ENCODE measurements around the gene MARCHF6. TPM values are rescaled to one million over a fixed set of nuclear protein-coding genes. Genes with fewer than 3 reads are reported as not detected.
"Not testable (repeated sequence)": the region's sequence is repeated elsewhere in the genome, so short reads cannot be mapped to it uniquely, and the experiment has no call there.

MARCHF6 gene
- total RNA-seq, 4 donors from 2014 or later = 76.5 to 121 (median 92.9) TPM

DNA sequence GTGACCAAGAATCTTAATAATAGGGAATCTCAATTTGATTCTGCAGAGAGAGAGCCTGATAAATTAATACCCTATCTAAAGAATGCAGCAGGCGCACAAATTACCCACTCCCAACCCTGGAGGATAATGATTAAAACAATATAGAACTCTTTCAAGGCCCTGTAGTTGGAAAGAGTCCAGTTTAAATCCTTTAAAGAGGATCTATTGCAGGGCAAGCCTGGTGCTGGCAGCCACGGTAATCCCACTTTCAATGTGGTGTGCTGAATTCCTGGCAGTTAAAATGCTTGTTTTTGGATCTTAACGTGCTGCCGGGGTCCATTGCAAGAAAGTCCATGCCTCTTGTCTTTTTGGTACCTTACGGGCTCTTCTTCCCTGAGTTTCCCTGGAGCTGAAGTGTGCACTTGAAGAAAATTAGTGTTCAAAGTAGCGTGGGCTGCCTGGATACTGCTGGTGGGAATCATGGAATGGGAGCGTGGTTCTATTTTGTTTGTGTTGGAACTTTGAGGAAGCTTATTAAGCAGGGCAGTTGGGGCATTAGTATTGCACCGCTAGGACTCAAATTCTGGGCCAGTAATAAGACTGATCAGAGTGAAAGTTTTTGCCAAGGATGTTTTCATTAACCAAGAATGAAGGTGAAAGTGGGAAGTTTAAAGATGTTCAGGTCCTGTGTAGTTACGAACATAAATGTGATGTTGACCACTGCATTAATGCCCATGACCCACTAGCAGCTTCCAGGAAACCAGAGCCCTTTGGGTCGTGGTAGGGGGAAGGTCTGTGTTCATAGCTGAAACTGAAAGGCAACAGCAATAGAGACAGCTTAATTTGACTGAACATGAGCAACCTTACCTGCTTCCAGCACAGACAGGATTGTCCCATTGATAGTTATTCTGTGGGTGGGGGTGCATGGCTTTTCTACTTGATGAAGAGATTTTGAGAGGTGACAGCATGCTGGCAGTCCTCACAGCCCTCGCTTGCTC is 20.8 kb downstream of the MARCHF6 start:
- no peak for DNase-seq (ENCODE audit: extremely low spot score)
- Histone ChIP-seq H3K9me3 (no peaks in the 10 kb centered on the region), H3K27ac (replicated peaks in 1 of 4) (no peak overlapping the region), H3K36me3 (peaks cover 0 to 14% (median 4%) of the 10 kb centered on the region in 4 donors), H3K4me3 (no peak overlapping the region), H3K27me3 (no peaks in the 10 kb centered on the region), H3K4me1 (peaks cover 47 to 88% (median 86%) of the 10 kb centered on the region in 4 donors)
- no peak for TF ChIP-seq POLR2AphosphoS5 (IDR thresholded peaks at IDR 0.05)
- TF ChIP-seq EP300 (IDR thresholded peaks at IDR 0.05) = no peak
- no peak for TF ChIP-seq POLR2A (IDR thresholded peaks at IDR 0.05; ENCODE audit: low read depth)
- TF ChIP-seq, protein P1, sequence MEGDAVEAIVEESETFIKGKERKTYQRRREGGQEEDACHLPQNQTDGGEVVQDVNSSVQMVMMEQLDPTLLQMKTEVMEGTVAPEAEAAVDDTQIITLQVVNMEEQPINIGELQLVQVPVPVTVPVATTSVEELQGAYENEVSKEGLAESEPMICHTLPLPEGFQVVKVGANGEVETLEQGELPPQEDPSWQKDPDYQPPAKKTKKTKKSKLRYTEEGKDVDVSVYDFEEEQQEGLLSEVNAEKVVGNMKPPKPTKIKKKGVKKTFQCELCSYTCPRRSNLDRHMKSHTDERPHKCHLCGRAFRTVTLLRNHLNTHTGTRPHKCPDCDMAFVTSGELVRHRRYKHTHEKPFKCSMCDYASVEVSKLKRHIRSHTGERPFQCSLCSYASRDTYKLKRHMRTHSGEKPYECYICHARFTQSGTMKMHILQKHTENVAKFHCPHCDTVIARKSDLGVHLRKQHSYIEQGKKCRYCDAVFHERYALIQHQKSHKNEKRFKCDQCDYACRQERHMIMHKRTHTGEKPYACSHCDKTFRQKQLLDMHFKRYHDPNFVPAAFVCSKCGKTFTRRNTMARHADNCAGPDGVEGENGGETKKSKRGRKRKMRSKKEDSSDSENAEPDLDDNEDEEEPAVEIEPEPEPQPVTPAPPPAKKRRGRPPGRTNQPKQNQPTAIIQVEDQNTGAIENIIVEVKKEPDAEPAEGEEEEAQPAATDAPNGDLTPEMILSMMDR (IDR thresholded peaks at IDR 0.05) = no peak
- intact Hi-C loops (cut with DNase I) = no loop called here
- 63% methylated on average over 11 of the region's 11 CpGs for WGBS

GRCh38 chr5:10375146-10375545 is 21.7 kb downstream of the MARCHF6 start:
- H3K27ac ChIP-seq (replicated peaks in 1 of 4); H3K4me3 ChIP-seq; H3K27me3 ChIP-seq; DNase-seq (ENCODE audit: extremely low spot score); intact Hi-C loops (cut with DNase I); H3K9me3 ChIP-seq: not testable (repeated sequence)
- H3K36me3 ChIP-seq = peaks cover 0 to 22% (median 4%) of the 10 kb centered on the region in 4 donors
- peaks cover 47 to 90% (median 84%) of the 10 kb centered on the region in 4 donors for H3K4me1 ChIP-seq
- over 99% methylated on average over 19 of the region's 29 CpGs for WGBS

GRCh38 chr5:10376544-10376943 is 23.0 kb downstream of the MARCHF6 start:
- H3K9me3 ChIP-seq = no peaks in the 10 kb centered on the region
- no peak overlapping the region for H3K4me3 ChIP-seq
- DNase-seq (ENCODE audit: extremely low spot score) = no peak
- TF ChIP-seq, protein P1 (IDR thresholded peaks at IDR 0.05) = no peak
- TF ChIP-seq POLR2A (IDR thresholded peaks at IDR 0.05; ENCODE audit: low read depth) (no peak), POLR2AphosphoS5 (IDR thresholded peaks at IDR 0.05) (no peak), EP300 (IDR thresholded peaks at IDR 0.05) (no peak)
- H3K27ac ChIP-seq (replicated peaks in 1 of 4) = peak overlapping the region; percentile 32 to 46 (median 44)
- peaks cover 44 to 82% (median 75%) of the 10 kb centered on the region in 4 donors for H3K4me1 ChIP-seq
- intact Hi-C loops (cut with DNase I) = no loop called here
- H3K27me3 ChIP-seq = no peaks in the 10 kb centered on the region
- peaks cover 0 to 22% (median 4%) of the 10 kb centered on the region in 4 donors for H3K36me3 ChIP-seq
- WGBS = 96% methylated on average over 10 of the region's 11 CpGs

- peaks cover 0 to 27% (median 7%) of the 10 kb centered on the region in 4 donors for H3K36me3 ChIP-seq
- WGBS = 72% methylated on average over 5 of the region's 5 CpGs
- no peaks in the 10 kb centered on the region for H3K27me3 ChIP-seq
- peak overlapping the region; percentile 32 to 46 (median 44) for H3K27ac ChIP-seq (replicated peaks in 1 of 4)
- no peaks in the 10 kb centered on the region for H3K9me3 ChIP-seq
- peaks cover 44 to 76% (median 71%) of the 10 kb centered on the region in 4 donors for H3K4me1 ChIP-seq
- no peak for TF ChIP-seq EP300 (IDR thresholded peaks at IDR 0.05)
- TF ChIP-seq POLR2AphosphoS5 (IDR thresholded peaks at IDR 0.05) = no peak
- TF ChIP-seq, protein P1 (IDR thresholded peaks at IDR 0.05) = no peak
- TF ChIP-seq POLR2A (IDR thresholded peaks at IDR 0.05; ENCODE audit: low read depth) = no peak
- H3K4me3 ChIP-seq = no peak overlapping the region
- no peak for DNase-seq (ENCODE audit: extremely low spot score)
- intact Hi-C loops (cut with DNase I) = no loop called here
These were observed 23.6 kb downstream of the MARCHF6 start for GRCh38 chr5:10377081-10377480.

DNA sequence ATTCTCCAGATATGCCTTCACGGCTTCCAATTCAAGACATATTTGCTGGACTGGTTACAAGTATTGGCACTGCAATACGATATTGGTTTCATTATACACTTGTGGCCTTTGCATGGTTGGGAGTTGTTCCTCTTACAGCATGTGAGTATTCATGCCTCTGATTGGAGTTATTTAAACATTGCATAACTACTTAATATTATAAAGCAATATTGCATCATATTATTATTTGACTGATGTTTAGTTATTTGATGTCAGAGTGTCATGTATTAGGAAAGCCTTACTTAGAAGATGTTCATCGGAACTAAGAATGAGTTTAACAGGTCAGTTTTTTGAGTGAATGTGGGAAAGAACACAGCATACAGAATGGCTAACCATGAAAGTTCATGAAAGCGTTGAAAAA is 28.3 kb downstream of the MARCHF6 start:
- Histone ChIP-seq H3K27ac (replicated peaks in 1 of 4) (no peak overlapping the region), H3K27me3 (no peaks in the 10 kb centered on the region), H3K4me3 (no peak overlapping the region), H3K9me3 (no peaks in the 10 kb centered on the region), H3K4me1 (peaks cover 19 to 36% (median 30%) of the 10 kb centered on the region in 4 donors), H3K36me3 (peaks cover 0 to 32% (median 10%) of the 10 kb centered on the region in 4 donors)
- no peak for TF ChIP-seq EP300 (IDR thresholded peaks at IDR 0.05)
- no peak for TF ChIP-seq POLR2AphosphoS5 (IDR thresholded peaks at IDR 0.05)
- TF ChIP-seq, protein P1 (IDR thresholded peaks at IDR 0.05) = no peak
- TF ChIP-seq POLR2A (IDR thresholded peaks at IDR 0.05; ENCODE audit: low read depth) = no peak
- intact Hi-C loops (cut with DNase I) = no loop called here
- no peak for DNase-seq (ENCODE audit: extremely low spot score)
- WGBS = 94% methylated on average over 4 of the region's 4 CpGs
